Activated naive CD8-positive, alpha-beta T cell treated with anti-CD3 and anti-CD28 coated beads, Interleukin-2, amount 10 ng/mL, durations not matched to agents 7 days and 5 days (primary cell): ENCODE measurements around the gene PDE8B. TPM values are rescaled to one million over a fixed set of nuclear protein-coding genes. Genes with fewer than 3 reads are reported as not detected.

Source experiments
- ATAC-seq: fragments of 150-1000 bp; cut with Tn5 transposase; one replicate; pipeline ENCODE4 v1.10.0; 2021; ENCODE audit warnings: low read depth, moderate library complexity
- POLR2A ChIA-PET: fragments of 350-600 bp; sonication (Branson Sonifier 250); formaldehyde crosslinking; loops from one replicate; lab custom pipeline; 2021; ENCODE audit warnings: antibody characterized with exemption; lab: Charles Lee
- DNase-seq: peaks from one replicate; pipeline ENCODE4 v3.0.0; 2021
- H3K27ac Mint-ChIP-seq: one replicate; pipeline ENCODE4 v1.8.0; 2022; ENCODE audit warnings: mild to moderate bottlenecking, mixed read lengths
- H3K27me3 Mint-ChIP-seq: one replicate; pipeline ENCODE4 v1.8.0; 2022; ENCODE audit warnings: mild to moderate bottlenecking, moderate library complexity, mixed read lengths
- H3K36me3 Mint-ChIP-seq: one replicate; pipeline ENCODE4 v1.8.0; 2021; ENCODE audit warnings: mild to moderate bottlenecking, mixed read lengths
- H3K4me1 Mint-ChIP-seq: one replicate; pipeline ENCODE4 v1.8.0; 2021; ENCODE audit warnings: mixed read lengths
- H3K4me3 Mint-ChIP-seq: one replicate; pipeline ENCODE4 v1.8.0; 2022; ENCODE audit warnings: mild to moderate bottlenecking, moderate library complexity, mixed read lengths
- H3K9me3 Mint-ChIP-seq: one replicate; pipeline ENCODE4 v1.8.0; 2021; ENCODE audit warnings: mixed read lengths
- total RNA-seq, 2 experiments: library from RNA; stranded (reverse); gene quantifications; one replicate each; pipeline ENCODE4 v1.2.3, GENCODE V29; 2021

The PDE8B gene
- total RNA-seq, 2 experiments from 2014 or later, result 0.19 to 0.23 TPM

DNA sequence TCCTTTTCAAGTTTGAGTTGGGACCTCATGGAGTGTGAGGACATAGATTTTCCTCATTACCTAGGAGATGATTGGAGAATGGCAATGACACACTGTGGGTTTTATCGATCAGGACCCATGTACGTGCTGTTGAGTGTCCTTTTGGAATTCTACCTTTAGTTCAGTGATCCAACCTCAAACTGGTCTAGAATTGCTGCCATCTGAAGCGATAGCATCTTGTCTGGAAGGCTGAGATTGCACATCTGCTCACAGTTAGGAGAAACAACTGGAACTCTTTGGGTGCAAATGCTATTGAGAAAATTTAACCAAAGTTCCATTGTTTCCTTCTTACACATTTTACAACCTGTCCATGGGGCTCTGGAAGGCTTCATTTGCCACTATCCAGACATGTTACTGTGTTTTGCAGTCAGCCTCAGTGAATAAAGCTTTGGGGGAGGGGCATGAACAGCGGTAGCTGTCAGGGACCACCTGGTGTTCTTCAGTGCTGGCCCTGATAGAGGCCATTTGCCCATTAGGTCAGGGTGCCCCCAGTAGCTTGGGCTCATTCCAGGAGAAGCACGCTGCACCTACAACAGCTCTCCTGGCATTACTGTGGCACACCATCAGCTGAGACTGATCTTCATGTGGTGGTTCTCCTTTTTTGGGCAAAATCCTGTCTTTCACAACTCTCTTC, 123.1 kb downstream of the PDE8B start:
- ATAC-seq (no peak), DNase-seq (no peak)
- H3K9me3 Mint-ChIP-seq, result no peaks in the 10 kb centered on the region
- H3K27me3 Mint-ChIP-seq, result peaks cover 5% of the 10 kb centered on the region
- POLR2A ChIA-PET, result no interaction called here
- no peak overlapping the region for H3K4me3 Mint-ChIP-seq
- H3K27ac Mint-ChIP-seq, result no peak overlapping the region
- peaks cover 11% of the 10 kb centered on the region for H3K4me1 Mint-ChIP-seq
- peaks cover 4% of the 10 kb centered on the region for H3K36me3 Mint-ChIP-seq

DNA sequence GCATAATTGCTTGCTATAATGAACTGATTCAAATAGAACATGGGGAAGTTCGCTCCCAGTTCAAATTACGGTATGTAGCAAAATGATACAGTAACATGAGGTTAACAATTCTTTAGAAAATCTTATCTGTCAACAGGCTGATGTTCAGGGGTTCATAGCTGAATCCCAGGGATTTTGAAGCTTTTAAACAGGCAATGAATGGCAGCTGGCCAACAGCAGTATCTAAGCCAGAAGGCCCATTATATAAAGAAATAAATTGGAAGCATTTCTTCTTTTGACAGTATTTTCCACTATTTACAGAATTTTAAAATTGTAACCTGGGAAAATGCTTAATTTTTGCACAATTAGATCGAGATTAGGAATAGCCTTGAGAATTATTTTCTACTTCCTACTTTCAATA, 126.8 kb downstream of the PDE8B start:
- no peak overlapping the region for H3K27ac Mint-ChIP-seq
- H3K4me3 Mint-ChIP-seq, result no peak overlapping the region
- DNase-seq, result no peak
- POLR2A ChIA-PET, result no interaction called here
- H3K27me3 Mint-ChIP-seq, result peaks cover 3% of the 10 kb centered on the region
- no peaks in the 10 kb centered on the region for H3K9me3 Mint-ChIP-seq
- no peaks in the 10 kb centered on the region for H3K36me3 Mint-ChIP-seq
- H3K4me1 Mint-ChIP-seq, result no peaks in the 10 kb centered on the region
- ATAC-seq, result no peak

DNA sequence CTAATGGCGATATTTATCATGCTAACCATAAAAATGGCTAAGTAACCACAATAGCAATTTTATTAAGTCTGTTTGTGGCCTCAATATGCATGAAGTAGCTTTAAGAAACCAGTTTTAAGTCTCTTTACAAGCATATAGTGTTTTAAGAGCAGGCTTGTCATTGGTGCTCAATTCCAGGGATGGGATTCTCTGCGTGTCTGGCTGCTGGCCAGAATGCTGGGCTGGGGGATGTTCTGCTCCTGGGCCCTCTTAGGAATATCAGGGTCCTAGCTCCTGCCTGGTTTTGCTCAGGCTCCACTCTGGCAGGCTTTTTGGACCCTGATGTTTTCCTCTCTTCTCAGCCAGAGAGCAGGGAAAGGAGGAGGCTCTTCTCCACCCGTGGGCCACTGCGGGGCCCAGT, 127.2 kb downstream of the PDE8B start:
- H3K9me3 Mint-ChIP-seq, result no peaks in the 10 kb centered on the region

GRCh38 chr5:77339337-77339890, 128.9 kb downstream of the PDE8B start:
- H3K27me3 Mint-ChIP-seq, result peaks cover 6% of the 10 kb centered on the region
- ATAC-seq, result no peak
- H3K4me1 Mint-ChIP-seq, result no peaks in the 10 kb centered on the region
- H3K36me3 Mint-ChIP-seq, result no peaks in the 10 kb centered on the region
- no peak for DNase-seq
- H3K27ac Mint-ChIP-seq, result no peak overlapping the region
- H3K4me3 Mint-ChIP-seq, result no peak overlapping the region
- POLR2A ChIA-PET, result no interaction called here
- no peaks in the 10 kb centered on the region for H3K9me3 Mint-ChIP-seq

More for the DNA sequence above, 127.2 kb downstream of the PDE8B start:
- POLR2A ChIA-PET, result no interaction called here
- Mint-ChIP-seq H3K4me1 (no peaks in the 10 kb centered on the region), H3K27me3 (peaks cover 5% of the 10 kb centered on the region), H3K36me3 (no peaks in the 10 kb centered on the region), H3K4me3 (no peak overlapping the region), H3K27ac (no peak overlapping the region)
- DNase-seq (no peak), ATAC-seq (no peak)

DNA sequence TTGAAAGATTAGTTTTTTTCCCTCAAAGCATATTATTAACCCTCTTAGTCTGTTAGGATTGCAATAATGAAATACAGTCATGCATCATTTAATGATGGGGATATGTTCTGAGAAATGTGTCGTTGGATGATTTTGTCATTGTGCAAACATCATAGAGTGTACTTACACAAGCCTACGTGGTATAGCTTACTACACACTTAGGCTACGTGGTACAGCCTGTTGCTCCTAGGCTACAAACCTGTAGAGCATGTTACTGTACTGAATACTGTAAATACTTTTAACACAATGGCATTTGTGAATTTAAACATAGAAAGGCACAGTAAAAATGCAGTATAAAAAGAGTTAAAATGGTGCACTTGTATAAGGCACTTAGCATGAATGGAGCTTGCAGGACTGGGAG, 132.7 kb downstream of the PDE8B start:
- ATAC-seq (no peak), DNase-seq (no peak)
- no peaks in the 10 kb centered on the region for H3K36me3 Mint-ChIP-seq
- POLR2A ChIA-PET, result no interaction called here
- H3K4me1 Mint-ChIP-seq, result no peaks in the 10 kb centered on the region
- no peak overlapping the region for H3K4me3 Mint-ChIP-seq
- no peaks in the 10 kb centered on the region for H3K9me3 Mint-ChIP-seq
- no peak overlapping the region for H3K27ac Mint-ChIP-seq
- H3K27me3 Mint-ChIP-seq, result peaks cover 6% of the 10 kb centered on the region

DNA sequence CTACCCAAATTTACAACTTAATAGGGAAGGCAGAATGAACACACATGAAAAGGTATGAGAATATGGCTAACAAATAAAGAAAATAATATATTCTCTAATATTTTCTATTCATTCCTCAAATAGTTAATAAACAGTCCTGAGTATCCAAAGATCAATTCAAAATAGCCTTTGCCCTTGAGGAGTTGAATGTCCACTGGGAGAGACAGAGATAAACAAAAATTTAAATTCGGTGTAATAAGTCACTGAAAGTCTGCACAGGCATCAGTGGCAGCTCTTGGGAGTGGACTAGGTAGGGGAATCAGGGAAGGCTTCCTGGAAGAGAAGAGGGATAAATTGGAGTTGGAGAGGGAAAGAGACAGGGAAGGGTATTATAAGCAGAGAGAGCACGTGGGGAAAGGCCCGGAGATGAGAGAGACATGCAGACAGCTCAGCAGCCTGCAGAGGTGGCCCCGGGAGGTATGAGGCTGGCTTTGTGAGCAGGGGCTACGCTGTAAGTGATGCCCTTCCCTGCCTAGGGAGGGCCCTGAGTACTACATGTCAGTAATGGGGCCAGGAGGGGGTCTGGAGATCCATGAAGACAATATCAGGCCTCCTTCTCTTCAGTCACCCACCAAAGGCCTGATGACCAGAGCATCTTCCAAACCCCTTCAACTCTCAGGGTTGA, 137.1 kb downstream of the PDE8B start:
- Mint-ChIP-seq H3K27me3 (peaks cover 2% of the 10 kb centered on the region), H3K36me3 (no peaks in the 10 kb centered on the region)

GRCh38 chr5:77353251-77353650, 142.8 kb downstream of the PDE8B start:
- no peaks in the 10 kb centered on the region for H3K9me3 Mint-ChIP-seq
- H3K4me3 Mint-ChIP-seq, result no peak overlapping the region
- ATAC-seq (no peak), DNase-seq (no peak)
- H3K4me1 Mint-ChIP-seq, result peaks cover 9% of the 10 kb centered on the region
- POLR2A ChIA-PET, result no interaction called here
- no peak overlapping the region for H3K27ac Mint-ChIP-seq
- H3K27me3 Mint-ChIP-seq, result no peaks in the 10 kb centered on the region
- H3K36me3 Mint-ChIP-seq, result no peaks in the 10 kb centered on the region

More for the DNA sequence above, 137.1 kb downstream of the PDE8B start:
- ATAC-seq, result no peak
- H3K4me3 Mint-ChIP-seq, result no peak overlapping the region
- H3K27ac Mint-ChIP-seq, result no peak overlapping the region
- H3K9me3 Mint-ChIP-seq, result no peaks in the 10 kb centered on the region
- POLR2A ChIA-PET, result no interaction called here
- H3K4me1 Mint-ChIP-seq, result no peaks in the 10 kb centered on the region
- DNase-seq, result no peak

- Mint-ChIP-seq H3K27me3 (no peaks in the 10 kb centered on the region), H3K9me3 (no peaks in the 10 kb centered on the region), H3K4me3 (no peak overlapping the region), H3K27ac (no peak overlapping the region), H3K36me3 (no peaks in the 10 kb centered on the region), H3K4me1 (peaks cover 9% of the 10 kb centered on the region)
- no peak for DNase-seq
- ATAC-seq, result no peak
- POLR2A ChIA-PET, result no interaction called here
Measured at GRCh38 chr5:77354454-77354853, 144.0 kb downstream of the PDE8B start.

DNA sequence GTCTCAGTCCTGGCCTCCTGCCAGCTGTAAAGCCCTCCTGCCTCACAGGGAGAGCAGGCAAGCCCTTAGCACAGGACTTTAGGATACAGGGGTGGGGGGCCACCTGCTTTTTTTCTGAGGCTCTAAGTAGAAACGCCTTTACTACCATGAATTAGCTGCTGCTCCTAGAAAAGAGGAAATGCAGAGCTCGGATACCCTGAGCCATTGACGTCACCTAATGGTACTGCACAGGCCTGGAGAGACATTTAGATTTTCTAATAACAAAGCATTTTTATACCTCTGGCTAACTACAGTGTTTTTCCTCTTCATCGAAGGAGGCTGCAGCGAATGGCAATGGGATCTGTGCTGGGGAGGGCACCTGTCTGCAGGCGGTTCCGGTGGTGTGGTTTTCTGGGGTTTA, 144.6 kb downstream of the PDE8B start:
- no peak for DNase-seq
- ATAC-seq, result no peak
- H3K27me3 Mint-ChIP-seq, result no peaks in the 10 kb centered on the region
- H3K4me1 Mint-ChIP-seq, result peaks cover 9% of the 10 kb centered on the region
- H3K9me3 Mint-ChIP-seq, result no peaks in the 10 kb centered on the region
- no peaks in the 10 kb centered on the region for H3K36me3 Mint-ChIP-seq
- no peak overlapping the region for H3K4me3 Mint-ChIP-seq
- POLR2A ChIA-PET, result no interaction called here
- H3K27ac Mint-ChIP-seq, result no peak overlapping the region

- Mint-ChIP-seq H3K4me3 (no peak overlapping the region), H3K9me3 (no peaks in the 10 kb centered on the region), H3K27ac (no peak overlapping the region), H3K4me1 (peaks cover 9% of the 10 kb centered on the region), H3K36me3 (no peaks in the 10 kb centered on the region), H3K27me3 (no peaks in the 10 kb centered on the region)
- POLR2A ChIA-PET, result no interaction called here
- DNase-seq (no peak), ATAC-seq (no peak)
Measured at GRCh38 chr5:77355751-77356150, 145.3 kb downstream of the PDE8B start.

DNA sequence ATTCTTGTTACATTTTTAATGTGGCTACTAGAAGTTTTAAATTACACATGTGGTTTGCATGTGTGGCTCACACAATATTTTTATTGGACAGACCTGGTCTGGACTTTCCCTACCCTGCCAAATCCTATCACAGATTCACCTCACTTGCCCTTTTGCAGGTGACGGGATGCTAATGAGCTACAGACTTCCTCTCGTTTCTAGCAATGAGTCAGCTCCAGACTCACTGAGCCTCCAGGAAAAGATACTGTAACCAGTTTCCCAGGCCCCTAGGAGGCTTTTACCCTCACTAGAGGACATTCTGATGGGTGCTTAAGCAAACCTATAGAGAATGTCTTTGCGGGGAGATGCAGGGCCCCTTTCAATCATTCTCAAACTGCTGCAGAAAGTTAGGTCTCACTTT, 146.3 kb downstream of the PDE8B start:
- no peaks in the 10 kb centered on the region for H3K36me3 Mint-ChIP-seq
- H3K27ac Mint-ChIP-seq, result no peak overlapping the region
- no peaks in the 10 kb centered on the region for H3K9me3 Mint-ChIP-seq
- POLR2A ChIA-PET, result no interaction called here
- no peak overlapping the region for H3K4me3 Mint-ChIP-seq
- no peaks in the 10 kb centered on the region for H3K27me3 Mint-ChIP-seq
- peaks cover 9% of the 10 kb centered on the region for H3K4me1 Mint-ChIP-seq
- DNase-seq (no peak), ATAC-seq (peak; percentile 71)

DNA sequence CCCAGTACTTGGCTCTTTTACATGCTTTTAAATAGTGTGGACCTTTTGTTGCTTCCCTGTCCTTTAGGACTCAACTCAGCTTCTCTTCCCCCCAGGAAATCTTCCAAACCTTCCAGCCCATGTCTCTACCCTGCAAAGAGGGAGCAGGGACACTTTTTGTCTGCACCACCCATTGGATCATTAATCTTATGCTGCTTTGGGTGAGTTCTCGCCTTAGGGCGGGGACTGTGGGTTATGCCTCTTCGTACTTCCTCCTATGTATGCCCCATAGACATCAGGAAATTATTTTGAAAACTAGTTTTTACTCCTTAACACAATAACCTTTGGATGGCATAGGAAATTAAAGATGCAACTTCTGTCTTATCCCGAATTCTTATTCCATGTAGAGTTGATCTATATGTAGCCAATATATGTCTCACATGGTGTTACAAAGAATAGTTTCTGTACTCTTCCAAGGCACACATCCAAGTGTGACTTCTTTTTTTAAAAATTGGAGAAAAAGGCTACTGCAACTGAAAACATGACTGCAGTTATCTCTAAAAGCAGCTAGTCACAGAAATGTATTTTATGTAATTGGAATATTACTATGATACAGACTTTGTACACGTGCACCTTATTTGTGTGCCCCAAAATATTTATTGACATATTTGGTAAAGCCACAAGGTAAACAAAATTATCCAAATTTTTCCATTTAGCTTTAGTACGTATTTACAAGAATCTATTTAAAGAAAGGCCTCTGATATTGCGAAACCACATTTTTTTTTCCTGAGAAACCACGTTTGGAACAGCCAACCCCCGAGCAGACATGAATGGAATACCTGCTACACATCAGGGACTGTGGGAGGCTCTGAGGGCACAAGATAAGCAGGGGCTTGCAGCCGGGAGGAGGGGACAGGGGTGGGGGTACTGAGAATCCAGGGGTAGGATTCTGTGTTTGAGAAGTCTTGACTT, 148.1 kb downstream of the PDE8B start:
- H3K4me3 Mint-ChIP-seq, result no peak overlapping the region
- no peaks in the 10 kb centered on the region for H3K36me3 Mint-ChIP-seq
- no peak overlapping the region for H3K27ac Mint-ChIP-seq
- POLR2A ChIA-PET, result interaction anchor here (0.7 kb wide), 1 partner anchor 22 kb away, joined by 3 read pairs; no protein-coding TSS in a partner anchor
- H3K27me3 Mint-ChIP-seq, result no peaks in the 10 kb centered on the region
- DNase-seq, result no peak
- no peaks in the 10 kb centered on the region for H3K9me3 Mint-ChIP-seq
- ATAC-seq, result no peak
- peaks cover 9% of the 10 kb centered on the region for H3K4me1 Mint-ChIP-seq

GRCh38 chr5:77359231-77359630, 148.8 kb downstream of the PDE8B start:
- DNase-seq (no peak), ATAC-seq (no peak)
- no peaks in the 10 kb centered on the region for H3K27me3 Mint-ChIP-seq
- H3K27ac Mint-ChIP-seq, result no peak overlapping the region
- no peak overlapping the region for H3K4me3 Mint-ChIP-seq
- POLR2A ChIA-PET, result interaction anchor here (0.7 kb wide), 1 partner anchor 21 kb away, joined by 3 read pairs; no protein-coding TSS in a partner anchor
- no peaks in the 10 kb centered on the region for H3K36me3 Mint-ChIP-seq
- peaks cover 9% of the 10 kb centered on the region for H3K4me1 Mint-ChIP-seq
- no peaks in the 10 kb centered on the region for H3K9me3 Mint-ChIP-seq
